KG1 (cell line): ENCODE measurements around the gene MYBPH.

ENCODE experiments used
- DNase-seq: peaks from one replicate; lab custom pipeline; 2025; lab: John Stamatoyannopoulos, UW

MYBPH gene, protein sequence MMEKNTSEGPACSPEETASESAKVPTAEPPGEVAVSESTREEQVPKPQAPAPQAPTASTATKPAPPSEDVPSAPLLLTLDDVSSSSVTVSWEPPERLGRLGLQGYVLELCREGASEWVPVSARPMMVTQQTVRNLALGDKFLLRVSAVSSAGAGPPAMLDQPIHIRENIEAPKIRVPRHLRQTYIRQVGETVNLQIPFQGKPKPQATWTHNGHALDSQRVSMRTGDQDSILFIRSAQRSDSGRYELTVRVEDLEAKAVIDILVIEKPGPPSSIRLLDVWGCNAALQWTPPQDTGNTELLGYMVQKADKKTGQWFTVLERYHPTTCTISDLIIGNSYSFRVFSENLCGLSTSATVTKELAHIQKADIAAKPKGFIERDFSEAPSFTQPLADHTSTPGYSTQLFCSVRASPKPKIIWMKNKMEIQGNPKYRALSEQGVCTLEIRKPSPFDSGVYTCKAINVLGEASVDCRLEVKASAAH

GRCh38 chr1:203175237-203175826, at the start of gene MYBPH:
TSS of gene MYBPH (minus strand) at chr1:203175826. CDS start at chr1:203175755, 71 bp downstream.
- no peak for DNase-seq

- DNase-seq = no peak
Measured at GRCh38 chr1:203225071-203225470, 49.4 kb upstream of the MYBPH start.

- no peak for DNase-seq
Measured at GRCh38 chr1:203223012-203223775, 47.6 kb upstream of the MYBPH start.

DNA sequence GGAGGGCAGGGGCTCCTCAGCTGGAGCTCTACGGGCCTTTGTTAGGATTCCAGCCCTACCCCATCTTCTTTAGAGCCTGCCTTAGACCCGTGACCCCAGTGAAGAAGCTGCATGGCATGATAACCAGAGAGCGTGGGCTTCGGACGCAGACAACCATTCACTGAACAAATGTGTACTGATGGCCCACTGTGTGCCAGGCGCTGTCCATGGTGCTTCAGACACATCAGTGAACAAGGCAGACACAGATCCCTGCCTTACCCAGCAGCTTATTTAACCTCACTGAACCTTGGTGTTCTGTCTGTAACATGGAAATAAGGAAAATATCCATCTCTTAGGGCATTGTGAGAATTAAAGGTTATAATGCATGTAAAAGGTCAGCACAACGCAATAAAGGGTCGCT, 44.3 kb upstream of the MYBPH start:
- no peak for DNase-seq

GRCh38 chr1:203219171-203219570, 43.5 kb upstream of the MYBPH start:
- no peak for DNase-seq

DNA sequence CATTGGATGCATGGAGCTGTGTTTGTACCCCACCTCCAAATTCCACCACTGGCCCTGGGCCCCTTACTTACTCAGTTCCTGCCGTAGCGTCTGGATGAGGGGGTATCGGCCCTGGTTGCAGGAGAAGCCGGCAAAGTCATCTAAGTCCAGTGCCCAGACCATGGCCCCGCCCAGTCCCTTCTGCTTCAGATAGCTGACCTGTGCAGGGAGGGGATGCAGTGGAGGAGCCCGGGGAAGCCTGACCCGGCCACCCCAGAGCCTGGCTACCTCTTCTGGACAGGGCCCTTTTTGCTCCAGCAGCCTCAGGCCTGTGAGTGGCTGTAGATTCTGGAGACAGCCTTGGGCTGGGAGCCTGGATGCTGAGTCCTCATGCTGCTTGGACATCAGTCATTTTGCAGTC, 42.0 kb upstream of the MYBPH start:
- no peak for DNase-seq

GRCh38 chr1:203217139-203217655, 41.6 kb upstream of the MYBPH start:
- DNase-seq = no peak

GRCh38 chr1:203216274-203217138, 40.9 kb upstream of the MYBPH start:
- DNase-seq = peak; percentile 61

GRCh38 chr1:203215573-203215972, 39.9 kb upstream of the MYBPH start:
- DNase-seq = no peak

GRCh38 chr1:203214871-203215270, 39.2 kb upstream of the MYBPH start:
- DNase-seq = no peak

DNA sequence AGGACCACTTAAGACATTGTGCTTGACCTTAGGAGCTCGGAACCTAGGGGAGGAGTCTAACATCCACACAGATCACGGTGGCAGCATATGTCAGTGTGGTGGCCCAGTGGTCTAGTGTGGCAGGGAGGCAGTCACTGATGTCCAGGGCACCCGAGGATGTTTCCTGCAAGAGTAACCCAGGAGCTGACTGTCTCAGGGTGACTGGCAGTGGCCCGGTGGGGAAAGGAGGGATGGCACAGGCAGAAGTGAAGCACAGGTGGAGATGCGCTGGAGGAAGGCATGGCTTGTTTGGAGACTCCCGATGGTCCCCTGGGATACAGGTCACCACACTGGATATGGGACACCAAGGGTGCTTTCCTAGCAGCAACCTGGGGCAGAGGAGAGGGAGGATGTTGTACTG, 37.5 kb upstream of the MYBPH start:
- DNase-seq = no peak

DNA sequence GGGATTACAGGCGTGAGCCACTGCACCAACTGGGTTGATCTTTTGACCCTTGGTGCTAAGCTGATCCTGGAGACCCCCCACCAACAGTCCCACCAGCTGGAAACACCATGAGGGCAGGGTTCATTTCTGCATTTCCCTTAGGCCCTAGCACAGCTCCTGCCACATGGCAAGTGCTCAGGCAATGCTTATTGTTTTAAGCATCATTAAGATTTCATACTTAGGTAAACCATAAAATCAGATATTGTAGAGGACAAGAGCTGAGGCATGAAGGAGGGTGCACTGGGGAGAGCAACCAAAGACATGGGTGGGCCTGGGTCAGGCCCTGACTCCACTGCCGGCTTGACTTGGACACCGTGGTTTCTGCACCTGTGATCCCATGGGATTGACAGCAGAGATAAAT, 36.2 kb upstream of the MYBPH start:
- DNase-seq = no peak

- DNase-seq = no peak
Measured at GRCh38 chr1:203210988-203211387, 35.4 kb upstream of the MYBPH start.

- no peak for DNase-seq
Measured at GRCh38 chr1:203210350-203210749, 34.7 kb upstream of the MYBPH start.

GRCh38 chr1:203208181-203208580, 32.6 kb upstream of the MYBPH start:
- no peak for DNase-seq

GRCh38 chr1:203207751-203208150, 32.1 kb upstream of the MYBPH start:
- no peak for DNase-seq

- DNase-seq = no peak
Measured at GRCh38 chr1:203206129-203206687, 30.6 kb upstream of the MYBPH start.

DNA sequence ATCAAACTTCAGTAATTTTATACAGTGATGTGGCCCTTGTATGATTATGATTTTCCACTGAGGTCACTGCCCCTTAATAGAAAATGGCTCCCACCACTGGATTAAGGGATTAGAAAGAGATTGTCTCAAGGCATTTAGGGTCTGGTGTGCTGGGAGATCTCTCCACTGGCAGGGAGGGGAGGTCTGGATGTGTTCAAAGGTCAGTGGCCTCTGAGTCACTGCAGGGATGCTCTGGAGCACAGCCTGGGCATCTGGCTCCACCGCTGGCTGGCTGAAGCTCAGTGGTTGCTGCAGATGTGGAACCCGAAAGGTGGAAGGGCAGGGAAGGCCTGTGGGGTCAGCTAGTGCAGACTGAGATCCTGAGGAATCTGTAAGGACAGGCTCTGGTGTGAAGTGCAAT, 29.1 kb upstream of the MYBPH start:
- DNase-seq = no peak

- no peak for DNase-seq
Measured at GRCh38 chr1:203202431-203203245, 27.0 kb upstream of the MYBPH start.

GRCh38 chr1:203201516-203202205, 26.0 kb upstream of the MYBPH start:
- DNase-seq = no peak
